C4-2B (cell line): ENCODE data around the gene IFT172.

Experiments
- CTCF ChIP-seq: fragments of 450-650 bp; conservative IDR thresholded peaks from 2 replicates; pipeline ENCODE4 v1.5.1; 2017; ENCODE audit warnings: mild to moderate bottlenecking
- ZFX ChIP-seq: fragments of 450-650 bp; IDR thresholded peaks from 2 replicates; pipeline ENCODE4 v1.6.1; 2017

DNA sequence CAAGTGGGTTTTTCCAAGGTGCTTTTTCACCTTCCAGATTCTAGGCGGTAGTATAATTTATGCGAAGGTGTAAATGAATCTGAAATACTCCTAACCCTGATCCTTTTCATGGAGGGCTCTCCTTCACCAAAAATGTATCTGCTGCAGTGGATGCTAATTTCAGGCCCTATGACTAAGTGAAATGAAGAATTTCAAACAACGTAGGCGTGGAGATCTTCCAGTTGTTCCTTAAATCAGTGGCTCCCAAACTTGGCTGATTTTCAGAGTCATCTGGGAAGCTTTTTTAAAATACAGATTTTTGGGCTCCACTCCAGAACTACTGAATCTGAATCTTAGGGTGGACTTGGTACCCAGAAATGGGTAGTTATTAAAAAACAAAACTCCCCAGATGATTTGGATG, 12.6 kb upstream of the IFT172 start:
- TF ChIP-seq CTCF = no peak
- no peak for TF ChIP-seq ZFX
